Retinal pigment epithelial cell (primary cell): ENCODE results near the gene TNFSF11.

Experiments used
- DNase-seq: peaks from one replicate; pipeline ENCODE4 v3.0.0-alpha.2; 2010; ENCODE audit warnings: low read depth
- H3K4me3 ChIP-seq: 2 replicates; pipeline ENCODE4 v1.5.1; 2011; ENCODE audit warnings: mild to moderate bottlenecking, low read length, control low read depth, moderate library complexity
- CTCF ChIP-seq: conservative IDR thresholded peaks from 2 replicates; pipeline ENCODE4 v1.5.1; 2011; ENCODE audit warnings: low read depth, low read length, control low read depth, inconsistent platforms

TNFSF11 gene

GRCh38 chr13:42611086-42611779 is 37.3 kb downstream of the TNFSF11 start:
- H3K4me3 ChIP-seq, result no peak overlapping the region
- no peak for TF ChIP-seq CTCF
- no peak for DNase-seq

GRCh38 chr13:42612021-42612765 is 38.2 kb downstream of the TNFSF11 start:
- DNase-seq, result no peak
- TF ChIP-seq CTCF, result no peak

GRCh38 chr13:42614436-42615035 is 40.6 kb downstream of the TNFSF11 start:
- TF ChIP-seq CTCF, result no peak

More at GRCh38 chr13:42612021-42612765, 38.2 kb downstream of the TNFSF11 start:
- no peak overlapping the region for H3K4me3 ChIP-seq

GRCh38 chr13:42615691-42616090 is 41.7 kb downstream of the TNFSF11 start:
- DNase-seq, result peak; percentile 12
- no peak for TF ChIP-seq CTCF
- H3K4me3 ChIP-seq, result no peak overlapping the region

More at GRCh38 chr13:42614436-42615035, 40.6 kb downstream of the TNFSF11 start:
- no peak for DNase-seq
- no peak overlapping the region for H3K4me3 ChIP-seq

GRCh38 chr13:42617221-42617620 is 43.3 kb downstream of the TNFSF11 start:
- no peak overlapping the region for H3K4me3 ChIP-seq
- no peak for DNase-seq
- TF ChIP-seq CTCF, result no peak

GRCh38 chr13:42623916-42624315 is 50.0 kb downstream of the TNFSF11 start:
- no peak overlapping the region for H3K4me3 ChIP-seq
- no peak for DNase-seq
- no peak for TF ChIP-seq CTCF

GRCh38 chr13:42625611-42626010 is 51.7 kb downstream of the TNFSF11 start:
- no peak for TF ChIP-seq CTCF
- H3K4me3 ChIP-seq, result no peak overlapping the region
- no peak for DNase-seq
